Mesendoderm (in vitro differentiated cells): ENCODE results near the gene TRHDE.

Experiments used
- DNase-seq: peaks from one replicate; pipeline ENCODE4 v3.0.0; 2013
- H2AK5ac ChIP-seq: 2 replicates; pipeline ENCODE4 v1.6.1; 2013; ENCODE audit warnings: low read length, inconsistent platforms
- H2BK120ac ChIP-seq: 2 replicates; pipeline ENCODE4 v1.6.1; 2013; ENCODE audit warnings: low read depth, mild to moderate bottlenecking, low read length, moderate library complexity, mixed read lengths
- H2BK15ac ChIP-seq: replicated peaks from 2 replicates; pipeline ENCODE4 v1.6.1; 2013; ENCODE audit warnings: low read depth, mild to moderate bottlenecking, moderate library complexity
- H2BK5ac ChIP-seq: 2 replicates; pipeline ENCODE4 v1.6.1; 2013; ENCODE audit warnings: low read length, inconsistent platforms
- H3K18ac ChIP-seq: 2 replicates; pipeline ENCODE4 v1.6.1; 2013; ENCODE audit warnings: mild to moderate bottlenecking, low read length, mixed read lengths
- H3K23ac ChIP-seq: one replicate; pipeline ENCODE4 v1.6.1; 2013; ENCODE audit warnings: low read length
- H3K27ac ChIP-seq: 2 replicates; pipeline ENCODE4 v1.5.1; 2013; ENCODE audit warnings: low read depth, mild to moderate bottlenecking, inconsistent platforms, low read length, moderate library complexity
- H3K27me3 ChIP-seq: 2 replicates; pipeline ENCODE4 v1.6.1; 2013; ENCODE audit warnings: low read length, control low read depth, mild to moderate bottlenecking, inconsistent platforms; ENCODE audit not compliant: insufficient read depth, poor library complexity
- H3K36me3 ChIP-seq: 2 replicates; pipeline ENCODE4 v1.6.1; 2013; ENCODE audit warnings: low read length, inconsistent platforms; ENCODE audit not compliant: control insufficient read depth, insufficient read depth
- H3K4ac ChIP-seq: one replicate; pipeline ENCODE4 v1.6.1; 2013; ENCODE audit warnings: low read depth, mild to moderate bottlenecking, low read length, moderate library complexity
- H3K4me1 ChIP-seq: 2 replicates; pipeline ENCODE4 v1.6.1; 2013; ENCODE audit warnings: low read depth, low read length, inconsistent platforms; ENCODE audit not compliant: control insufficient read depth
- H3K4me2 ChIP-seq: 2 replicates; pipeline ENCODE4 v1.6.1; 2013; ENCODE audit warnings: low read length
- H3K4me3 ChIP-seq: 2 replicates; pipeline ENCODE4 v1.5.1; 2013; ENCODE audit warnings: mild to moderate bottlenecking, low read length
- H3K56ac ChIP-seq: one replicate; pipeline ENCODE4 v1.6.1; 2013; ENCODE audit warnings: low read length
- H3K79me1 ChIP-seq: 2 replicates; pipeline ENCODE4 v1.6.1; 2013; ENCODE audit warnings: low read length, inconsistent platforms
- H3K79me2 ChIP-seq: 2 replicates; pipeline ENCODE4 v1.6.1; 2013; ENCODE audit warnings: mild to moderate bottlenecking, low read length; ENCODE audit not compliant: control insufficient read depth, insufficient read depth
- H3K9ac ChIP-seq: 2 replicates; pipeline ENCODE4 v1.6.1; 2013; ENCODE audit warnings: low read length, inconsistent platforms
- H4K5ac ChIP-seq: one replicate; pipeline ENCODE4 v1.6.1; 2013; ENCODE audit warnings: low read length
- H4K8ac ChIP-seq: one replicate; pipeline ENCODE4 v1.6.1; 2013; ENCODE audit warnings: low read depth, mild to moderate bottlenecking, control low read depth, low read length, moderate library complexity
- WGBS: extraction: QIAGEN DNeasy Blood & Tissue Kit; methylation state at CpG from one replicate; pipeline ENCODE4 v1.1.7; 2013; ENCODE audit warnings: low lambda C conversion rate, missing lambda C conversion rate; ENCODE audit not compliant: insufficient coverage; ENCODE audit errors: extremely low coverage; 5-methylcytosine and 5-hydroxymethylcytosine counted together

Gene TRHDE

DNA sequence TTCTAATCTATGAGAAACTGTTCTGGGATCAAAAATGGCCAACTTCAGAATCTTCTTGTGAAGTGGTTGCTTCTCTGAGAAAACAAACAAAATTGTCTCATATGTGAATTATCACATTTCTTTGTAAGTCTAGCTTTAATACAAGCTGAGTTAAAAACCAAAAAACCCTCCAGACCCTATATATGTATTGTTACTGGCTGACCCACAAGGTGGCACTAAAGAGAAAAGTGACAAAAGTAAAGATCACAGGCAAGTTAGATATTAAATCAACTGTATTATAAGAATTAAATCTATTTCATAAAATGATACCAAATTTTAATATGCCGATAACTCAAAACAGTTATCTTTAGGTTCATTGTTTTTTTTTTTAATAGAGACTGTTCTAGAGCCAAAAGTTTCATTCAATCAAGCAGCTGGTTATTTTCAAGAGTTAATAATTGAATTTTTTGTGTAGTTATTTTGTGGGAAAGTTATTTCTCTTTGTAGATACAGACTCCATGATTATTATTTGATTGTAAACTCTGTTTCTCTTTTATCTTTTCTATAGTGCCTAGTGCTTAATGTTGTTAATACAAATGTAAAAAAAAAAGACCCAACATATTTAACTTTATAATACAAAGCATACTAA is 7.5 kb upstream of the TRHDE start:
- H2AK5ac ChIP-seq = no peak overlapping the region
- DNase-seq = peak; percentile 21
- H3K36me3 ChIP-seq = no peaks in the 10 kb centered on the region
- H4K8ac ChIP-seq = no peak overlapping the region
- no peak overlapping the region for H3K23ac ChIP-seq
- no peak overlapping the region for H2BK120ac ChIP-seq
- H3K4me3 ChIP-seq = no peak overlapping the region
- no peak overlapping the region for H3K18ac ChIP-seq
- no peaks in the 10 kb centered on the region for H3K79me1 ChIP-seq
- H3K27me3 ChIP-seq = no peaks in the 10 kb centered on the region
- H3K27ac ChIP-seq = no peak overlapping the region
- no peak overlapping the region for H2BK15ac ChIP-seq
- no peak overlapping the region for H3K56ac ChIP-seq
- no CpG with 5 or more reads among the region's 1 CpG for WGBS
- H3K4me2 ChIP-seq = no peak overlapping the region
- H3K4ac ChIP-seq = no peak overlapping the region
- H3K4me1 ChIP-seq = no peaks in the 10 kb centered on the region
- no peak overlapping the region for H3K9ac ChIP-seq
- no peak overlapping the region for H4K5ac ChIP-seq
- H3K79me2 ChIP-seq = no peaks in the 10 kb centered on the region
- H2BK5ac ChIP-seq = no peak overlapping the region

DNA sequence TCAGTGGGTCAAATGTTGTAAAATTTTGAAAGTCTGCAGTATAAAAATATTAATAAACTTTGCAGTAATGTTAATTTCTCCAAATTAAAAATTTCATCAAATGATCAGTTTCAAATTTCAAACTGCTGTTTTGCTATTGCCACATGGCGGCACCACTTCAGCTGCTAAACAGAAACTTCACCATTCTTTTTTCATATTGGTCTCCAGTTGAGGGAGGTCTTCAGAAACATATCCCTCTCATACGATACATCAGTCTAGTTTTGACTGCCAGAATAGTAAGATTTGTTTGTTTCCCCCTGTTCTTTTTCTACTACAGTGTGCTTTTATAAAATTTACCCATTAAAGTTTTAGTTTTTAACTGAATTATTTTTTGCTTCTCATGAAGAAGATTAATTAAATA is 4.2 kb upstream of the TRHDE start:
- H3K79me1 ChIP-seq = no peaks in the 10 kb centered on the region
- H2AK5ac ChIP-seq = no peak overlapping the region
- no peak overlapping the region for H4K5ac ChIP-seq
- no peak overlapping the region for H3K9ac ChIP-seq
- no peak overlapping the region for H3K56ac ChIP-seq
- DNase-seq = peak; percentile 6
- H3K23ac ChIP-seq = no peak overlapping the region
- H3K4me3 ChIP-seq = no peak overlapping the region
- H3K18ac ChIP-seq = no peak overlapping the region
- no peaks in the 10 kb centered on the region for H3K4me1 ChIP-seq
- no CpG with 5 or more reads among the region's 2 CpGs for WGBS
- H4K8ac ChIP-seq = no peak overlapping the region
- no peaks in the 10 kb centered on the region for H3K79me2 ChIP-seq
- no peak overlapping the region for H2BK120ac ChIP-seq
- H3K4me2 ChIP-seq = no peak overlapping the region
- no peaks in the 10 kb centered on the region for H3K36me3 ChIP-seq
- H2BK5ac ChIP-seq = no peak overlapping the region
- H2BK15ac ChIP-seq = no peak overlapping the region
- H3K27ac ChIP-seq = no peak overlapping the region
- no peak overlapping the region for H3K4ac ChIP-seq
- no peaks in the 10 kb centered on the region for H3K27me3 ChIP-seq

DNA sequence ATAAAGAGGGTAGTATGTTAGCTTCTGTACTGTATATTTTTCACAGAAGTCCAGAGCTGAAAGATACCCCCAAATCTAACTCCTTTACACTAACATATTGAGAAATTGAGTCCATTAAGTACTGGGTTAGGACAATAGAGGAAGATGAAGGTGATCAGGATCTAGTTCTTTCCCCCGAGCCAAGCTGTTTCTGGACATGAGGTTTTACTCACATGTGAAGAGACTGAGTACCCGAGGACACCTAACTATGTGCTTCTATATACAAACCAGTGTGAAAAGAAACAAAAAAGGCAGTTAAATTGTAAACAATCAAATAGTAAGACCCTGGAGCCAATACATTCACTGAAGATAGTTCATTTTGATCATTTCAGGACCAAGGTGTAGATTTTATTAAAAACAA is 3.8 kb upstream of the TRHDE start:
- Histone ChIP-seq H2BK15ac (no peak overlapping the region), H3K9ac (no peak overlapping the region), H3K18ac (no peak overlapping the region), H3K79me2 (no peaks in the 10 kb centered on the region), H3K27me3 (peaks cover 2% of the 10 kb centered on the region), H3K4me1 (no peaks in the 10 kb centered on the region), H3K27ac (no peak overlapping the region), H4K8ac (no peak overlapping the region), H2BK120ac (no peak overlapping the region), H2BK5ac (no peak overlapping the region), H3K4ac (no peak overlapping the region), H3K4me3 (no peak overlapping the region), H2AK5ac (no peak overlapping the region), H3K23ac (no peak overlapping the region), H3K79me1 (no peaks in the 10 kb centered on the region), H3K36me3 (no peaks in the 10 kb centered on the region), H4K5ac (no peak overlapping the region), H3K56ac (no peak overlapping the region), H3K4me2 (no peak overlapping the region)
- no CpG with 5 or more reads among the region's 2 CpGs for WGBS
- no peak for DNase-seq

DNA sequence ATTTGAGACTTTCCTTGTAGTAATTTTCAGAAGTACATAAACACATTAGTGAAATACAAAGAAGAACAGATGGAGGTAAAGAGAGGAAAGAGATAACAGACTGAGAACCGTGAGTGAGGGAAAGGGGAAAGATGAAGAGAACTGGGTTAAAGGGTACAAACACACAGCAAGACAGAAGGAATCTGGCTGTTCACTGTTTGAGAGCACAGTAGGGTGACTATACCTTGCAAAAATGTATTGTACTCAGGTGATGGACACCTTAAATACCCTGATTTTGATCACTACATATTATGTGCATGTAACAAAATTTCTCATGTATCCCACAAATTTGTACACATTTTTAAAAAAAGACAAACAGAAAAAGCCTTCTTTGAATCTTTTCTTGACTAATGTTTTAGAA is 2.7 kb upstream of the TRHDE start:
- no peak overlapping the region for H3K4me3 ChIP-seq
- H3K56ac ChIP-seq = no peak overlapping the region
- H2BK15ac ChIP-seq = no peak overlapping the region
- no peak overlapping the region for H3K27ac ChIP-seq
- no peak overlapping the region for H2AK5ac ChIP-seq
- H3K4me1 ChIP-seq = no peaks in the 10 kb centered on the region
- no CpG with 5 or more reads among the region's 1 CpG for WGBS
- H3K4me2 ChIP-seq = no peak overlapping the region
- H2BK5ac ChIP-seq = no peak overlapping the region
- no peak overlapping the region for H3K23ac ChIP-seq
- H3K79me1 ChIP-seq = no peaks in the 10 kb centered on the region
- H4K5ac ChIP-seq = no peak overlapping the region
- peaks cover 5% of the 10 kb centered on the region for H3K27me3 ChIP-seq
- no peaks in the 10 kb centered on the region for H3K36me3 ChIP-seq
- H3K9ac ChIP-seq = no peak overlapping the region
- H3K79me2 ChIP-seq = no peaks in the 10 kb centered on the region
- H4K8ac ChIP-seq = no peak overlapping the region
- no peak overlapping the region for H3K4ac ChIP-seq
- H3K18ac ChIP-seq = no peak overlapping the region
- DNase-seq = no peak
- H2BK120ac ChIP-seq = no peak overlapping the region

DNA sequence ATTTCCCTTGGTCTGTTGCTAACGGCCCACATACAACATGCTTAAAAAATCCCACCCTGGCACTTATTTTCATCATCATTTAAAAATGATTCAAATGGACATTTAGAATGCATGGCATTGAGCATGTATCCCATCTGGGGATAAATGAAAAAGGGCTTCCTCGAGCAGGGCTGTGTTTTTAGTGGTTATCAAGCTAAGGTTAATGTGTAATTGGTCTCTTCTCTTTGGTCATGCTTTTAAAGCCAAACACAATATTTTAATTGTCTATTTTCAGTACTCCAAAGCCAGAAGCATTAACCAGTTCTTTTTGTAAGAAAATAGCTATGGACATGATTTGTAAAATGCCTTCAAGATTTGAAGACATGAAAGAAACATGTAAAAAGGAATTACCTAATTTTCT is 1.9 kb upstream of the TRHDE start:
- Histone ChIP-seq H3K56ac (no peak overlapping the region), H3K4me3 (no peak overlapping the region), H3K4me2 (no peak overlapping the region), H2AK5ac (no peak overlapping the region), H3K27ac (no peak overlapping the region), H3K27me3 (peaks cover 6% of the 10 kb centered on the region), H4K5ac (no peak overlapping the region), H3K18ac (no peak overlapping the region), H3K36me3 (no peaks in the 10 kb centered on the region), H3K4ac (no peak overlapping the region), H3K9ac (no peak overlapping the region), H3K4me1 (no peaks in the 10 kb centered on the region), H3K79me2 (no peaks in the 10 kb centered on the region), H2BK120ac (no peak overlapping the region), H4K8ac (no peak overlapping the region), H2BK15ac (no peak overlapping the region), H2BK5ac (no peak overlapping the region), H3K79me1 (no peaks in the 10 kb centered on the region), H3K23ac (no peak overlapping the region)
- no CpG with 5 or more reads among the region's 2 CpGs for WGBS
- no peak for DNase-seq

DNA sequence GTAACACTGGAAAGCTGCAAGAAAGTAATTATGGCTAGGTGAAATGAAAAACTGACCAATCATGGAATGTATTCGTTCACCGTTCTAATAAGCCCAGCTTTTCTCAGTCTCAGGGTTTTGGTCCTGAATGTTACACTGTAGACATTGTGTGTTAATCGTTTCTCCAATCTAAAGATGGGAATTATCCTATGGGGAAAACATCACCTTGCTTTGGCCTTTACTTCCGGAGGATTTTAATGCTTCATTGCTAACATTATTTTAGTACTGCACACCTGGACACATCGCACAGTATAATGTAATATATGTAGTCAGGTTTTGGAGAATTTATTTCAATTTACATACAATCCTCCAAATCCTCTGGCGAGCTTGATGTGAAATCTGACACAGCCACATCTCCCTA is 1.2 kb upstream of the TRHDE start:
- DNase-seq = no peak

More for the DNA sequence above, 1.2 kb upstream of the TRHDE start:
- Histone ChIP-seq H4K8ac (no peak overlapping the region), H2BK120ac (no peak overlapping the region), H4K5ac (no peak overlapping the region), H2BK5ac (no peak overlapping the region), H3K4me1 (no peaks in the 10 kb centered on the region), H3K9ac (no peak overlapping the region), H3K4me2 (peak overlapping the region; percentile 2), H3K27ac (no peak overlapping the region), H3K56ac (no peak overlapping the region), H3K4me3 (no peak overlapping the region), H2BK15ac (no peak overlapping the region), H3K79me1 (no peaks in the 10 kb centered on the region), H2AK5ac (no peak overlapping the region), H3K79me2 (no peaks in the 10 kb centered on the region), H3K23ac (no peak overlapping the region), H3K4ac (no peak overlapping the region), H3K36me3 (no peaks in the 10 kb centered on the region), H3K18ac (no peak overlapping the region), H3K27me3 (peaks cover 6% of the 10 kb centered on the region)
- WGBS = no CpG with 5 or more reads among the region's 6 CpGs
